ENCODE results near the gene ACAT2.
"Not testable (repeated sequence)": the region's sequence is repeated elsewhere in the genome, so short reads cannot be mapped to it uniquely, and the experiment has no call there.

ACAT2 gene

GRCh38 chr6:159816775-159817174 is 54.9 kb downstream of the ACAT2 start:
- not testable (repeated sequence) for DNase-seq

- DNase-seq: no peak
Observed at GRCh38 chr6:159817951-159818739, 56.3 kb downstream of the ACAT2 start.

- DNase-seq: no peak
Observed at GRCh38 chr6:159819098-159819497, 57.3 kb downstream of the ACAT2 start.

GRCh38 chr6:159819932-159820640 is 58.2 kb downstream of the ACAT2 start:
- DNase-seq: no peak

GRCh38 chr6:159821122-159821521 is 59.3 kb downstream of the ACAT2 start:
- DNase-seq: no peak

GRCh38 chr6:159821726-159822125 is 59.9 kb downstream of the ACAT2 start:
- no peak for DNase-seq

- no peak for DNase-seq
Observed at GRCh38 chr6:159823953-159824352, 62.1 kb downstream of the ACAT2 start.

GRCh38 chr6:159824690-159825089 is 62.8 kb downstream of the ACAT2 start:
- not testable (repeated sequence) for DNase-seq

GRCh38 chr6:159826004-159826403 is 64.2 kb downstream of the ACAT2 start:
- no peak for DNase-seq

GRCh38 chr6:159826968-159827647 is 65.3 kb downstream of the ACAT2 start:
- no peak for DNase-seq

- no peak for DNase-seq
Observed at GRCh38 chr6:159828074-159828473, 66.2 kb downstream of the ACAT2 start.

All from activated CD4-positive, CD25-positive, alpha-beta regulatory T cell treated with anti-CD3 and anti-CD28 coated beads, Interleukin-2, amount 50 U/mL, for 72 hours (primary cell).